ENCODE measurements around the gene CA5A.

DNA sequence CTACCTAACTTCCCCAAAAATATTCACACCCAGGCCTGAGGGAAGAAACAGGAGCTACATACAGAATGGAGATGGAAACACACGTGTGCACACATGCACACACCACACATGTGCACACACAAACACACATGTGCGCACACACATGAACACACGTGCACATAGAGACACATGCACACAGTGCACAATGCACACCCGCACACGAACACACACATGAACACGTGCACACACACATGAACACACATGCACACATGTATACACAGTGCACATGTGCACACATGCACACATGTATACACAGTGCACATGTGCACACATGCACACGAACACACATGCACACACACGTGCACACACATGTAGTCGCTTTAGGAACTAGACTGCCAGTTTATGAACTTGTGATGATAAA lies 18.8 kb downstream of the CA5A start:
- TF ChIP-seq, protein P1, sequence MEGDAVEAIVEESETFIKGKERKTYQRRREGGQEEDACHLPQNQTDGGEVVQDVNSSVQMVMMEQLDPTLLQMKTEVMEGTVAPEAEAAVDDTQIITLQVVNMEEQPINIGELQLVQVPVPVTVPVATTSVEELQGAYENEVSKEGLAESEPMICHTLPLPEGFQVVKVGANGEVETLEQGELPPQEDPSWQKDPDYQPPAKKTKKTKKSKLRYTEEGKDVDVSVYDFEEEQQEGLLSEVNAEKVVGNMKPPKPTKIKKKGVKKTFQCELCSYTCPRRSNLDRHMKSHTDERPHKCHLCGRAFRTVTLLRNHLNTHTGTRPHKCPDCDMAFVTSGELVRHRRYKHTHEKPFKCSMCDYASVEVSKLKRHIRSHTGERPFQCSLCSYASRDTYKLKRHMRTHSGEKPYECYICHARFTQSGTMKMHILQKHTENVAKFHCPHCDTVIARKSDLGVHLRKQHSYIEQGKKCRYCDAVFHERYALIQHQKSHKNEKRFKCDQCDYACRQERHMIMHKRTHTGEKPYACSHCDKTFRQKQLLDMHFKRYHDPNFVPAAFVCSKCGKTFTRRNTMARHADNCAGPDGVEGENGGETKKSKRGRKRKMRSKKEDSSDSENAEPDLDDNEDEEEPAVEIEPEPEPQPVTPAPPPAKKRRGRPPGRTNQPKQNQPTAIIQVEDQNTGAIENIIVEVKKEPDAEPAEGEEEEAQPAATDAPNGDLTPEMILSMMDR (IDR thresholded peaks at IDR 0.05) = no peak
- no peak for TF ChIP-seq GATA3 (IDR thresholded peaks at IDR 0.05; ENCODE audit: borderline replicate concordance)
- no peak for TF ChIP-seq JUNB (IDR thresholded peaks at IDR 0.05)

All from A549 (cell line).